ENCODE measurements around the gene WNT11.

Gene WNT11

GRCh38 chr11:76234021-76234415 is 27.7 kb upstream of the WNT11 start:
- DNase-seq (ENCODE audit: low spot score), result peak; percentile 88
- Histone ChIP-seq H3K27ac (peak overlapping the region; percentile 71 to 91), H3K4me3 (peak overlapping the region; percentile 82)
- no peak for TF ChIP-seq CTCF (IDR thresholded peaks at IDR 0.05)

GRCh38 chr11:76233196-76233921 is 27.1 kb upstream of the WNT11 start:
- peak overlapping the region; percentile 71 to 91 for H3K27ac ChIP-seq
- TF ChIP-seq CTCF (IDR thresholded peaks at IDR 0.05), result no peak
- no peak overlapping the region for H3K4me3 ChIP-seq
- DNase-seq (ENCODE audit: low spot score), result no peak

GRCh38 chr11:76232026-76232665 is 25.8 kb upstream of the WNT11 start:
- Histone ChIP-seq H3K4me3 (no peak overlapping the region), H3K27ac (no peak overlapping the region)
- no peak for TF ChIP-seq CTCF (IDR thresholded peaks at IDR 0.05)
- no peak for DNase-seq (ENCODE audit: low spot score)

- DNase-seq (ENCODE audit: low spot score), result no peak
- Histone ChIP-seq H3K4me3 (no peak overlapping the region), H3K27ac (no peak overlapping the region)
- no peak for TF ChIP-seq CTCF (IDR thresholded peaks at IDR 0.05)
Measured at GRCh38 chr11:76231121-76231738, 24.9 kb upstream of the WNT11 start.

- no peak for TF ChIP-seq CTCF (IDR thresholded peaks at IDR 0.05)
- Histone ChIP-seq H3K27ac (no peak overlapping the region), H3K4me3 (no peak overlapping the region)
- no peak for DNase-seq (ENCODE audit: low spot score)
Measured at GRCh38 chr11:76230392-76230791, 24.1 kb upstream of the WNT11 start.

- no peak for TF ChIP-seq CTCF (IDR thresholded peaks at IDR 0.05)
- Histone ChIP-seq H3K27ac (no peak overlapping the region), H3K4me3 (no peak overlapping the region)
- DNase-seq (ENCODE audit: low spot score), result no peak
Measured at GRCh38 chr11:76229690-76230240, 23.5 kb upstream of the WNT11 start.
